C4-2B (cell line): ENCODE results near the gene CRTC3.
"Not testable (repeated sequence)": the region's sequence is repeated elsewhere in the genome, so short reads cannot be mapped to it uniquely, and the experiment has no call there.

Experiments used
- H3K27ac ChIP-seq: fragments of 450-650 bp; 2 replicates; pipeline ENCODE4 v1.5.1; 2017
- ZFX ChIP-seq: fragments of 450-650 bp; IDR thresholded peaks from 2 replicates; pipeline ENCODE4 v1.6.1; 2017
- TF ChIP-seq, protein P1 (sequence below): fragments of 450-650 bp; conservative IDR thresholded peaks from 2 replicates; pipeline ENCODE4 v1.5.1; 2017; ENCODE audit warnings: mild to moderate bottlenecking

The CRTC3 gene

DNA sequence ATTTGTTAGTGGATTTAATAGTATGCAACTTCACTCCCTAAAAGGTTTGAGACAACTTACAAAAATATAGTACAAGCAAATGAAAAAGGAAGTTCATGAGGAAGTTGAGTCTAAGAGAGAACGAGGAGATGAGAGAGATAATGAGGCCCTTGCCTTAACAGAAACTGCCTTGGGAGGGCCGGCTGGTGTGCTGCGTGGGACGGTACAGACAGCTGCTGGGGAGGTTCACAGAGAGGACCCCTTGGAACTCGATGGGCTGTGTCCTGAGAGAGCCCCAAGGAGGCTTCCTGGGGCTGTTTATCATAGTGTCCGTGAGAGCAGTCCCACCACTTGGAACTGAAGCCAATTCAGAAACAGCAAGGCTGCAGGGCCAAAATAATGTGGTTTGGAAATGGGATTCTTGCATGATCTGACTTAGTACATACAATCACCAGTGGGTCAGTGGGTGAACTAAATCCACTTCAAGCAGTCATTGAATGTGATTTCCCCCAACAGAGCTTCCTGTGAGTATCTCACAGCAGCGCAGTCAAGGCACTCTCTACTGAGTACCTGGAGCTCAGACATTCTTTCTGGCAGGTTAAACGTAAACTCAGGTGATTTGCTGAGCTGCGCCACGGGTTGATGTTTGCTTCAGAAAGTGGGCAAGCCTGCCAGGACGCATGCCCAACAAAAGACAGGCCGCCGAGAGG, 90.8 kb downstream of the CRTC3 start:
- TF ChIP-seq, protein P1, sequence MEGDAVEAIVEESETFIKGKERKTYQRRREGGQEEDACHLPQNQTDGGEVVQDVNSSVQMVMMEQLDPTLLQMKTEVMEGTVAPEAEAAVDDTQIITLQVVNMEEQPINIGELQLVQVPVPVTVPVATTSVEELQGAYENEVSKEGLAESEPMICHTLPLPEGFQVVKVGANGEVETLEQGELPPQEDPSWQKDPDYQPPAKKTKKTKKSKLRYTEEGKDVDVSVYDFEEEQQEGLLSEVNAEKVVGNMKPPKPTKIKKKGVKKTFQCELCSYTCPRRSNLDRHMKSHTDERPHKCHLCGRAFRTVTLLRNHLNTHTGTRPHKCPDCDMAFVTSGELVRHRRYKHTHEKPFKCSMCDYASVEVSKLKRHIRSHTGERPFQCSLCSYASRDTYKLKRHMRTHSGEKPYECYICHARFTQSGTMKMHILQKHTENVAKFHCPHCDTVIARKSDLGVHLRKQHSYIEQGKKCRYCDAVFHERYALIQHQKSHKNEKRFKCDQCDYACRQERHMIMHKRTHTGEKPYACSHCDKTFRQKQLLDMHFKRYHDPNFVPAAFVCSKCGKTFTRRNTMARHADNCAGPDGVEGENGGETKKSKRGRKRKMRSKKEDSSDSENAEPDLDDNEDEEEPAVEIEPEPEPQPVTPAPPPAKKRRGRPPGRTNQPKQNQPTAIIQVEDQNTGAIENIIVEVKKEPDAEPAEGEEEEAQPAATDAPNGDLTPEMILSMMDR, result no peak
- TF ChIP-seq ZFX, result no peak
- H3K27ac ChIP-seq, result no peak overlapping the region

DNA sequence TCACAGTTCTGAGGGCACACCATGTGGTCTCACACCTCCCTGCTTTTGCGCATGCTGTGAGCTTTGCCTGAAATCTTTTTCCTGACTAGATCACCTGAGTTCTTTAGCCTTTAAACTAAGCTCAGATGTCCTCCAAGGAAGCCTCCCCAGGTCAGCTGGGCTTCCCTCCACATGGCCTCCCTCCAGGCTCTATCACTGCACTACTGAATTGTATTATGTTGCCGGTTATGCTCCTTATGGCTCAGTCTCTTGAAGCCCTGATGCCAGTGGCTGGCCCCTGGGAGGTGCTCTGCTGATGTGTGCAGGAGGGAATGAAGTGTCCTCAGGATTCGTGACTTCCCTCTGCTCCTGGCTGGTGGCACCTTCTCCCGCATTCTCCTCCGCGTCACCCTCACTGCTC, 94.1 kb downstream of the CRTC3 start:
- H3K27ac ChIP-seq, result no peak overlapping the region
- TF ChIP-seq, protein P1, result no peak
- no peak for TF ChIP-seq ZFX

DNA sequence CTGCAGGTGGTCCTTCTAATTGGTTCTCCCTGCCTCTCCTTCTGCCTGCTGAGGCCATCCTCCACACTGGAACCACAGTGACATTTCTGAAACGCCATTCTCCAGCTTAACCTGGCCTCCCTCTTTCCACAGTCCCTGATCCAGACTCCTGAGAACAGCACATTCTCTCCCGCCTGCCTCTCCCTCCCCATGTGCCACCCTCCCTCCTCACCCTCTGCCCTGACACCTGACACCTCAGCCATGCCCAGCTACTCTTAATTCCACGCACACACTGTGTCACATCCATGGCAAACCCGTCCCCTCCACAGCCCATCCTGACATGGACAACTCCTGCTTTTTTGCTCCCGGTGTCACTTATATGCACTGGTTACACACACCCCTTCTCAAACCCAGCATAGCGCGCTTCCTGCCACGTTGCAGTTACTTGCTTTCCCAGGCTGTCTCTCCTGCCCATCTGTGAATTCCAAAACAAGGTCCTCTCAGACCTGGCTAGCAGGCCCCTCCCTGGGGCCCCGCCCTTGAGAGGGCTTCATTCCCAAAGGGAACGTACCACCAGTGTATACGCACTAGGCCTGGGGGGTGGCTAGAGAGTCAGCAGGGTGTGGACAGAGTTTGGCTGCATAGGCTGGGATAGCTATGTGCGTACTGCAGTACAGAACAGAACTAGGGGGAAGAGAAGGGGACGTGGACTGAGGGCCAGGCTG, 94.7 kb downstream of the CRTC3 start:
- TF ChIP-seq ZFX, result no peak
- TF ChIP-seq, protein P1, result no peak
- no peak overlapping the region for H3K27ac ChIP-seq

DNA sequence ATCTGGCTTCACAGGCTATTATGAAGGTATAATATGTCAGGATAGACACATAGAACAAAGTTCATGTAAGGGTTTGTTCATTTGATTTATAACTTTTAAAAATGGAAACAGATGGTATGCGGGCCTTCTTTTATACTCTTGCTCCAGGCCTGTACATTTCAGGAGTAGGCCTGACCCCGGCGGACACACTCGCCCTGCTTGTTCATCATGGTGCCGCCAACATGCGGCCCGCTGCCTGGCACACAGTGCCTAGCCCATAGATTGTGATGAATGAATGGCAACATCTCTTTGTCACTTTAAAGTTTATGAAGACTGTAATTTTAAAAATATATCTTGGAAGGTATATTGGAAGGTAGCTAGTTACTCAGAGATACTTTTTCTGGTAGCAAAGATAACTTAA, 95.3 kb downstream of the CRTC3 start:
- no peak overlapping the region for H3K27ac ChIP-seq
- no peak for TF ChIP-seq ZFX

DNA sequence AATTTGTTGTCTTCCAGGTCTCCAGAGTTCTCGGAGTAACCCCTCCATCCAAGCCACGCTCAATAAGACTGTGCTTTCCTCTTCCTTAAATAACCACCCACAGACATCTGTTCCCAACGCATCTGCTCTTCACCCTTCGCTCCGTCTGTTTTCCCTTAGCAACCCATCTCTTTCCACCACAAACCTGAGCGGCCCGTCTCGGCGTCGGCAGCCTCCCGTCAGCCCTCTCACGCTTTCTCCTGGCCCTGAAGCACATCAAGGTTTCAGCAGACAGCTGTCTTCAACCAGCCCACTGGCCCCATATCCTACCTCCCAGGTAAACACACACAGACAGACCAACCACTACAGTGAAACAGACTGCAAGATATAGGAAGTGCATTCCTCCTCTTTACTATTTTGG, 99.5 kb downstream of the CRTC3 start:
- H3K27ac ChIP-seq, result no peak overlapping the region
- no peak for TF ChIP-seq ZFX
- TF ChIP-seq, protein P1, result no peak

DNA sequence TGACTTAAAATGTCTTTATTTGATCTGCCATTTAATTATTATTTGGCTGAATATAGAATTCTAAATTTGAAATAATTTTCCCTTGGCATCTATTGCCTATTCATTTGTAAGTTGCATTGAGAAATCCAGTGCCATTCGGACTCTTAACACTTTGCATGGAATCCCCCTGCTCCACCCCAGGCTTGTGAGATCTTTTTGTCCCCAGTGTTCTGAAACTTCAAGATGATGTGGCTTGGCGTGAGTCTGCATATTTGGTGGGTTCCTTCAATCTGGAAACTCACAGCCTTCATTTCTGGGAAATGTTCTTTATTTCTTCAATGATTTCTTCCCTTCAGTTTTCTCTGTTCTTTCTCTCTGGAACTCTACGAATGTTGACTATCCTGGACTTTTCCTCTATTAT, 103.6 kb downstream of the CRTC3 start:
- TF ChIP-seq ZFX, result no peak
- TF ChIP-seq, protein P1, result no peak
- no peak overlapping the region for H3K27ac ChIP-seq

DNA sequence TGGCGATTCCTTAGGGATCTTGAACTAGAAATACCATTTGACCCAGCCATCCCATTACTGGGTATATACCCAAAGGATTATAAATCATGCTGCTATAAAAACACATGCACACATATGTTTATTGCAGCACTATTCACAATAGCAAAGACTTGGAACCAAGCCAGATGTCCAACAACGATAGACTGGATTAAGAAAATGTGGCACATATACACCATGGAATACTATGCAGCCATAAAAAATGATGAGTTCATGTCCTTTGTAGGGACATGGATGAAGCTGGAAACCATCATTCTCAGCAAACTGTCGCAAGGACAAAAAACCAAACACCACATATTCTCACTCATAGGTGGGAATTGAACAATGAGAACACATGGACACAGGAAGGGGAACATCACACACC, 107.3 kb downstream of the CRTC3 start:
- not testable (repeated sequence) for H3K27ac ChIP-seq

DNA sequence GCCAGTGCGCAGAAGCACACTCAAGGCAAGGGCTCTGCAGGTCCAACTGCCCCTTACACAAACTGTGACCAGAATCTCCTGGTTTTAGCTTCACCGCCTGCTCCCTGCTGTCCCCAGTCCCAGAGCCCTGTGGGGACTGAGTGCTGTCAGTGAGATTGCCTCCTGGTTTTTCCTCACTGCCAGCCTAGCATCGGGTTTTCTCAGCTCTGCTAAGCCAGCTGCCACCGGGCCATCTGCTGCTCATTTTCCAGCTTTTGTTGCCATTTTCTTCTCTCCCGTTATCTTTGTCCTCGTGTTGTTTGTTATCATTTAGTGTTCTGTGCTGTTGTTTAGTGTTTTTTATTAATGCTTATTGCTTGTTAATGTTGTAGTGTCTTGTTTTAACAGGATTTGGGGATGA, 108.0 kb downstream of the CRTC3 start:
- no peak for TF ChIP-seq ZFX
- TF ChIP-seq, protein P1, result no peak
- no peak overlapping the region for H3K27ac ChIP-seq
